Ovary (tissue), 9 donors: ENCODE data around the gene PRKG1. TPM values are rescaled to one million over a fixed set of nuclear protein-coding genes. Genes with fewer than 3 reads are reported as not detected.

Experiments
- DNase-seq, 5 donors: peaks; one replicate each; pipeline ENCODE4 v3.0.0-alpha.2; 2019 to 2020
- H3K27ac ChIP-seq, 2 donors: fragments of 200-600 bp; one replicate each; pipeline versions ENCODE4 v1.5.1 to v1.8.0; 2019 to 2022
- H3K27me3 ChIP-seq: fragments of 200-600 bp; one replicate; pipeline ENCODE4 v1.8.0; 2022
- H3K36me3 ChIP-seq: fragments of 200-600 bp; sonication (generic); one replicate; pipeline ENCODE4 v1.5.1; 2019
- H3K4me1 ChIP-seq: one replicate; pipeline ENCODE4 v1.8.1; 2013; ENCODE audit warnings: mild to moderate bottlenecking, moderate library complexity; ENCODE audit not compliant: insufficient read depth
- H3K4me3 ChIP-seq: fragments of 200-600 bp; sonication (generic); one replicate; pipeline ENCODE4 v1.5.1; 2017
- H3K9me3 ChIP-seq, 2 donors: fragments of 200-600 bp in 1 of 2; sonication (generic) in 1 of 2; one replicate each; pipeline versions ENCODE4 v1.5.1 to v1.8.1; 2013 to 2019; ENCODE audit warnings: mild to moderate bottlenecking in 1 of 2, moderate library complexity in 1 of 2
- CTCF ChIP-seq, 3 donors: fragments of 450-650 bp in 2 of 3; fragments of 200-600 bp in 1 of 3; IDR thresholded peaks; one replicate each; pipeline versions ENCODE4 v1.5.1 to v1.8.0; 2016 to 2022; ENCODE audit warnings: antibody characterized with exemption in 3 of 3, mild to moderate bottlenecking in 1 of 3
- EP300 ChIP-seq: sonication (generic); formaldehyde crosslinking; IDR thresholded peaks from one replicate; pipeline ENCODE4 v1.6.1; 2017; ENCODE audit warnings: antibody characterized with exemption
- POLR2A ChIP-seq: fragments of 450-650 bp; IDR thresholded peaks from one replicate; pipeline ENCODE4 v1.6.1; 2017; ENCODE audit warnings: antibody characterized with exemption, mild to moderate bottlenecking, moderate library complexity
- WGBS, 3 donors: extraction: QIAGEN DNeasy Blood & Tissue Kit in 1 of 3; methylation state at CpG; one replicate each; pipeline versions ENCODE4 v1.1.5 to v1.1.7; 2013 to 2017; 5-methylcytosine and 5-hydroxymethylcytosine counted together
- intact Hi-C, 4 donors: fragments of 100-400 bp; cut with DNase I; formaldehyde crosslinking; loops; one replicate each; pipeline versions ENCODE4 v1.11.0 to v1.15.1; 2022 to 2023
- polyA plus RNA-seq, 2 donors: library from polyadenylated mRNA; stranded (reverse); fragments of 200-250 nt in 1 of 2; fragments of 350-450 nt in 1 of 2; fragmentation: Illumina TruSeq in 1 of 2; extraction: RNeasy Lipid Tissue Mini Kit (QIAGEN cat#74804) in 1 of 2; gene quantifications; one replicate each; pipeline ENCODE4 v1.2.3, GENCODE V29; 2013 to 2014
- total RNA-seq, 7 donors: library from RNA; depleted of rRNA in 2 of 7; stranded (reverse); fragments of >200 nt in 2 of 7; fragmentation: NEBNext Ultra II Directional in 3 of 7; extraction: Animal tissue kit (Norgen Biotek cat#: 25700) in 3 of 7; gene quantifications; one replicate each; pipeline versions ENCODE4 v1.1.0 to v1.2.4, GENCODE V29; 2016 to 2023
- donor health status: DM: no; HTN: no; CAD: no; lungs with moderate emphysema.
- donor health status: DM: no; HTN: no; CAD: no.
- donor health status: Bipolar disorder and iron deficiency.
- donor health status: DM: yes; HTN: yes; CAD: no.
- donor health status: DM: no; HTN: no; CAD: no.
- donor health status: DM: yes; HTN: yes; CAD: no.

PRKG1 gene
- total and polyA plus RNA-seq, 9 donors = 2.8 to 21.1 (median 15.7) TPM

GRCh38 chr10:51852297-51852696 lies 778.0 kb downstream of the PRKG1 start:
- Histone ChIP-seq H3K9me3 (no peaks in the 10 kb centered on the region), H3K27ac (no peak overlapping the region), H3K27me3 (no peaks in the 10 kb centered on the region), H3K4me3 (no peak overlapping the region), H3K36me3 (no peaks in the 10 kb centered on the region), H3K4me1 (no peaks in the 10 kb centered on the region)
- intact Hi-C loops = no loop called here
- no peak for TF ChIP-seq POLR2A
- no peak for TF ChIP-seq CTCF (IDR thresholded peaks at IDR 0.05)
- TF ChIP-seq EP300 = no peak
- DNase-seq = no peak

DNA sequence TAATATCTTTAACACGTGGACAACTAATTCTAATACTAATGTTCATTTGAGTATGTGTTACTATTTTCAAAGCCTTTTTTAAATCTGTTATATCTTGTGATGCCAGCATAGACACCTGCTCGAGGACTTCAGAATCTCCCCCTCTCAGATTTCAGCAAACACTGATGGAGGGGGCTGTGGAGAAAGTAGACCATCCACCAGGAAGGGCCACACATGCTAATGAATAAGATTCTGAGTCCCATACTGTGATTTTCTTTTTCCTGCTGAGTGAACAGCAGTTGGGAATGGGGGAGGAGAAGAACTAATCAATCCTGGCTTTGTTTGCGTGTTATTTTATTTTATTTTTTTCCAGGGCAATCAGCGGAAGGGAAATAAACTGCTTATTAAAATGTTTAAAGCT lies 783.0 kb downstream of the PRKG1 start:
- 38 to 65% (median 44%) methylated on average over 4 of the region's 4 CpGs for WGBS, 3 donors
- no peak for TF ChIP-seq POLR2A
- TF ChIP-seq EP300 = no peak
- no peak for TF ChIP-seq CTCF (IDR thresholded peaks at IDR 0.05)
- intact Hi-C loops = no loop called here
- no peaks in the 10 kb centered on the region for H3K36me3 ChIP-seq
- no peak overlapping the region for H3K4me3 ChIP-seq
- H3K27ac ChIP-seq = no peak overlapping the region
- no peaks in the 10 kb centered on the region for H3K9me3 ChIP-seq
- no peaks in the 10 kb centered on the region for H3K27me3 ChIP-seq
- H3K4me1 ChIP-seq = no peaks in the 10 kb centered on the region
- no peak for DNase-seq

DNA sequence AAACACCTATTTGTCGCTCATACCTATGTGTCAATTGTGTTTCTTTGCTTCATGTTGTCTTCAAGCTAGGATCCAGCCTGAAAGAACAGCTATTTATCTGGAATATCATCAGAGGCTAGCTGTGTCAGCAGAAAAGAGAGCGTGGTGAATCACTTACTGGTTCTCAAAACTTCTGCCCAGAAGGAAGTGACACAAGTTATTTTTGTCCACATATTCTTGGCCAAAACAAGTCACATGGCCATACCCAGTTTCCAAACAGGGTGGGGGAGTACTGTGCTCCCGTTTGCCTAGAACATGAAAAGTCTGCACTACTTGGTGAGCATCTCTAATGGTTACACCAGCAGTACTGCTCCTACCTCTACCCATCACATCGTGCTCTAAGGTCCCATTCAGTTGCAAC lies 786.0 kb downstream of the PRKG1 start:
- 57 to 59% (median 58%) methylated on average over 4 of the region's 4 CpGs for WGBS, 3 donors
- Histone ChIP-seq H3K27me3 (no peaks in the 10 kb centered on the region), H3K36me3 (no peaks in the 10 kb centered on the region), H3K27ac (no peak overlapping the region), H3K4me1 (no peaks in the 10 kb centered on the region), H3K4me3 (no peak overlapping the region), H3K9me3 (no peaks in the 10 kb centered on the region)
- no peak for TF ChIP-seq POLR2A
- no peak for TF ChIP-seq CTCF (IDR thresholded peaks at IDR 0.05)
- no peak for TF ChIP-seq EP300
- DNase-seq = peak in 1 of 5 donors; percentile 33
- intact Hi-C loops = no loop called here

GRCh38 chr10:51861051-51861450 lies 786.8 kb downstream of the PRKG1 start:
- H3K9me3 ChIP-seq = no peaks in the 10 kb centered on the region
- WGBS, 3 donors = 56 to 76% (median 72%) methylated on average over 1 of the region's 1 CpG
- intact Hi-C loops = no loop called here
- no peaks in the 10 kb centered on the region for H3K4me1 ChIP-seq
- H3K27ac ChIP-seq = no peak overlapping the region
- TF ChIP-seq EP300 = no peak
- TF ChIP-seq CTCF (IDR thresholded peaks at IDR 0.05) = no peak
- no peak for TF ChIP-seq POLR2A
- no peaks in the 10 kb centered on the region for H3K36me3 ChIP-seq
- DNase-seq = no peak
- no peaks in the 10 kb centered on the region for H3K27me3 ChIP-seq
- no peak overlapping the region for H3K4me3 ChIP-seq

DNA sequence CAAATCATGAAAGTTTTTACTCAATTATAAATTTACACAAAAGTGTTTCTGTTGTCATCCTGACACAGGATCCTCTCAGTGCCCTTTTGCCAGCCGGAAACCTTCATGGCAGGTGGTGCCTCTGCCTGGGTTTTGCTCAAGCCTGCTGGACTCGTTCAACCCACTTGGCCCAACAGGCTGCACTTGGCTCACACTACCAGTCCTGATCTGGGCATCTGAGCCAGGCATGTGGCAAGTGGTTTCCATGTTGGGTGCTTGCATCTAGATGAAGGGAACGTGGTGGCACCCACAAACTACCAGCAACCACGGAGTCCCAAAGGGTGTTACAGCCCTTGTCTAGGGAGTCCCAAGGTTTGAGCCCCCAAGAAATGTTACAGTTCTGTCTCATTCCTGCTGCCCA lies 787.4 kb downstream of the PRKG1 start:
- no peaks in the 10 kb centered on the region for H3K36me3 ChIP-seq
- TF ChIP-seq CTCF (IDR thresholded peaks at IDR 0.05) = no peak
- H3K27me3 ChIP-seq = no peaks in the 10 kb centered on the region
- H3K27ac ChIP-seq = no peak overlapping the region
- WGBS, 3 donors = 75 to 89% (median 79%) methylated on average over 4 of the region's 4 CpGs
- H3K4me3 ChIP-seq = no peak overlapping the region
- no peaks in the 10 kb centered on the region for H3K9me3 ChIP-seq
- no peak for DNase-seq
- intact Hi-C loops = no loop called here
- no peaks in the 10 kb centered on the region for H3K4me1 ChIP-seq
